AG09309 (cell line): Measurements from ENCODE around the gene TASL.

ENCODE experiments used
- DNase-seq: peaks from one replicate; pipeline ENCODE4 v3.0.0-alpha.2; 2010; ENCODE audit warnings: low read depth
- H3K4me3 ChIP-seq: 2 replicates; pipeline ENCODE4 v1.5.1; 2011; ENCODE audit warnings: mild to moderate bottlenecking, low read depth, low read length, moderate library complexity; ENCODE audit not compliant: control insufficient read depth
- TF ChIP-seq, protein P1 (sequence below): IDR thresholded peaks from 2 replicates; pipeline ENCODE4 v1.5.1; 2011; ENCODE audit warnings: mild to moderate bottlenecking, low read depth, low read length, inconsistent platforms; ENCODE audit not compliant: insufficient read depth, control insufficient read depth; ENCODE audit errors: missing control alignments

Gene TASL

DNA sequence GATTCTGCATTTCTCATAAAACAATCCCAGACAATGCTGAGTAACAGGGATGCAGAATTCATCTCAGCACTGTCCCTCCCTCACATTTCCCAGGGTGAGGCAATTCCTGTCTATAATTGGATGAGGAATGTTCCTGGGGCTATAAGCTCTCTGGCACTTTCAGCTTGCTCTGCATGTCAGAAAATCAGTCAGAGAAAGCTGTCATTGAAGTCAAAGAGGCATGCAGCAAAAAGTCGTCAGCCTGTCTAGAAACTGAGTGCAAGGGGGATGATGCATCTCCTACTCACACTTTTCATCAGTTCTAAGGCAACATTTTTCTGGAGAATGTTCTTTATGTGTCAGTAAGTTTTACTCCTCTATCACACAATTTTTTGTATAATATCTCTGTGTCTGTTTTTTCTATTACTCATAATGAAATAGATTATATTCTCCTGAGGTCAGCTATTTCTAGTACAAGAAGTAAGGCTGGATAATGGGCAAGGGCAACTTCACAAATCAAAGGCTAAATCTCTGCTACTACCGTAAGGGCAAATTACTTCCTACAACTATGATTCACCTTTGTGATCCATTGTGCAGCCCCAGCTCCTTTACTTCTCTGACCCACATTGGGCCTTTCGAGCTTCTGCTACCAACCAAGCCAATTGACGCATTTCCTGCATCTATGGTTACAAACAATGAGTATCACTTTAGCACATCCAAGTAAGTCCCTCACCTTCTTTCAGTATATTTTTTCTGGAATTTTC is 56.0 kb downstream of the TASL start:
- TF ChIP-seq, protein P1, sequence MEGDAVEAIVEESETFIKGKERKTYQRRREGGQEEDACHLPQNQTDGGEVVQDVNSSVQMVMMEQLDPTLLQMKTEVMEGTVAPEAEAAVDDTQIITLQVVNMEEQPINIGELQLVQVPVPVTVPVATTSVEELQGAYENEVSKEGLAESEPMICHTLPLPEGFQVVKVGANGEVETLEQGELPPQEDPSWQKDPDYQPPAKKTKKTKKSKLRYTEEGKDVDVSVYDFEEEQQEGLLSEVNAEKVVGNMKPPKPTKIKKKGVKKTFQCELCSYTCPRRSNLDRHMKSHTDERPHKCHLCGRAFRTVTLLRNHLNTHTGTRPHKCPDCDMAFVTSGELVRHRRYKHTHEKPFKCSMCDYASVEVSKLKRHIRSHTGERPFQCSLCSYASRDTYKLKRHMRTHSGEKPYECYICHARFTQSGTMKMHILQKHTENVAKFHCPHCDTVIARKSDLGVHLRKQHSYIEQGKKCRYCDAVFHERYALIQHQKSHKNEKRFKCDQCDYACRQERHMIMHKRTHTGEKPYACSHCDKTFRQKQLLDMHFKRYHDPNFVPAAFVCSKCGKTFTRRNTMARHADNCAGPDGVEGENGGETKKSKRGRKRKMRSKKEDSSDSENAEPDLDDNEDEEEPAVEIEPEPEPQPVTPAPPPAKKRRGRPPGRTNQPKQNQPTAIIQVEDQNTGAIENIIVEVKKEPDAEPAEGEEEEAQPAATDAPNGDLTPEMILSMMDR, result no peak
- peak; percentile 25 for DNase-seq
- no peak overlapping the region for H3K4me3 ChIP-seq

DNA sequence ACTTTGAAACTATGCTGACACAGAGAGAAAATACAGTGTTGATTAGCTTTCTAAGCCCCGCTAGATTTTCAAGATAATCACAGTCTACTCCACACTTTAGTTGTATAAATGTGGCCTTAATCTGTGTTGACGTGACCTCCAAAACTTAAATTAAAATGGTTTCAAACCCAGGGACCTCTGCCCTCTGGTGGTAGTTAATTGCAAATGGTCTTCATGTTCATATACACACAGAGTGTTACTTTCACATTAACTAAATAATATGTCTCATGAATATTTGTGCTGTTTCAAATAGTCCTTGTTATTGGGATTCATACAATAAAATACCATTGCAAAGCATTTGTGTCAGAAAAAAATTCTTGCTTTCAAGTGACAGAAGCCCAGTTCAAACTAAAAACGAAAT is 64.3 kb downstream of the TASL start:
- TF ChIP-seq, protein P1, result peak; percentile 45
- no peak for DNase-seq
- no peak overlapping the region for H3K4me3 ChIP-seq
